Lung (tissue), 12 donors: Measurements from ENCODE around the gene GRHPR. TPM values are rescaled to one million over a fixed set of nuclear protein-coding genes. Genes with fewer than 3 reads are reported as not detected.
"Not testable (repeated sequence)": the region's sequence is repeated elsewhere in the genome, so short reads cannot be mapped to it uniquely, and the experiment has no call there.

Experiments used
- ATAC-seq: fragments of 200-7000 bp; cut with Tn5 transposase; one replicate; pipeline ENCODE4 v1.9.1; 2020; ENCODE audit warnings: moderate number of reproducible peaks; ENCODE audit not compliant: insufficient read depth, low FRiP score
- DNase-seq, 3 donors: peaks; one replicate each; pipeline ENCODE4 v3.0.0-alpha.2; 2013 to 2017
- H3K27ac ChIP-seq, 2 donors: one replicate each; pipeline ENCODE4 v1.5.1; 2013; ENCODE audit warnings: mild to moderate bottlenecking in 2 of 2, moderate library complexity in 2 of 2, control low read depth in 1 of 2, inconsistent platforms in 1 of 2, low read depth in 1 of 2, low read length in 1 of 2
- H3K27me3 ChIP-seq, 3 donors: one replicate each; pipeline ENCODE4 v1.5.1; 2013; ENCODE audit warnings: low read length in 2 of 3; ENCODE audit not compliant: control insufficient read depth in 3 of 3, insufficient read depth in 3 of 3
- H3K36me3 ChIP-seq, 4 donors: one replicate each; pipeline ENCODE4 v1.5.1; 2013; ENCODE audit warnings: low read length in 4 of 4, mild to moderate bottlenecking in 1 of 4, moderate library complexity in 1 of 4; ENCODE audit not compliant: control insufficient read depth in 4 of 4, insufficient read depth in 4 of 4
- H3K4me1 ChIP-seq, 5 donors: one replicate each; pipeline ENCODE4 v1.5.1; 2013; ENCODE audit warnings: low read length in 5 of 5, mild to moderate bottlenecking in 2 of 5, moderate library complexity in 1 of 5; ENCODE audit not compliant: control insufficient read depth in 5 of 5, insufficient read depth in 5 of 5
- H3K4me3 ChIP-seq: one replicate; pipeline ENCODE4 v1.5.1; 2013; ENCODE audit warnings: mild to moderate bottlenecking, control low read depth, moderate library complexity
- H3K9ac ChIP-seq, 2 donors: one replicate each; pipeline ENCODE4 v1.5.1; 2013; ENCODE audit warnings: low read length in 2 of 2, control low read depth in 1 of 2; ENCODE audit not compliant: insufficient read depth in 1 of 2
- H3K9me3 ChIP-seq, 4 donors: one replicate each; pipeline ENCODE4 v1.5.1; 2013; ENCODE audit warnings: low read length in 3 of 4, mild to moderate bottlenecking in 1 of 4, moderate library complexity in 1 of 4; ENCODE audit not compliant: control insufficient read depth in 4 of 4, insufficient read depth in 3 of 4
- WGBS, 2 donors: extraction: QIAGEN DNeasy Blood & Tissue Kit; methylation state at CpG; one replicate each; pipeline ENCODE4 v1.1.7; 2013; 5-methylcytosine and 5-hydroxymethylcytosine counted together
- polyA plus RNA-seq, 2 donors: library from polyadenylated mRNA; stranded (reverse); fragments of 200-250 nt; gene quantifications; one replicate each; pipeline ENCODE4 v1.2.1, GENCODE V29; 2013
- total RNA-seq, 2 donors: library from RNA; depleted of rRNA in 1 of 2; stranded (reverse); fragments of >200 nt in 1 of 2; gene quantifications; one replicate each; pipeline ENCODE4 v1.2.1, GENCODE V29; 2014 to 2021
- TF ChIP-seq, protein P1 (sequence below): IDR thresholded peaks from 2 replicates; pipeline ENCODE4 v1.5.1; 2012; ENCODE audit warnings: mild to moderate bottlenecking; ENCODE audit errors: control extremely low read depth, extremely low read depth
- donor health status: control.
- donor health status: control.
- donor health status: Bipolar disorder and iron deficiency.
- donor health status: healthy.
- donor health status: DM: yes; HTN: yes; CAD: no.

GRHPR gene
- total and polyA plus RNA-seq, 4 donors: 55.5 to 98.9 (median 73.5) TPM

DNA sequence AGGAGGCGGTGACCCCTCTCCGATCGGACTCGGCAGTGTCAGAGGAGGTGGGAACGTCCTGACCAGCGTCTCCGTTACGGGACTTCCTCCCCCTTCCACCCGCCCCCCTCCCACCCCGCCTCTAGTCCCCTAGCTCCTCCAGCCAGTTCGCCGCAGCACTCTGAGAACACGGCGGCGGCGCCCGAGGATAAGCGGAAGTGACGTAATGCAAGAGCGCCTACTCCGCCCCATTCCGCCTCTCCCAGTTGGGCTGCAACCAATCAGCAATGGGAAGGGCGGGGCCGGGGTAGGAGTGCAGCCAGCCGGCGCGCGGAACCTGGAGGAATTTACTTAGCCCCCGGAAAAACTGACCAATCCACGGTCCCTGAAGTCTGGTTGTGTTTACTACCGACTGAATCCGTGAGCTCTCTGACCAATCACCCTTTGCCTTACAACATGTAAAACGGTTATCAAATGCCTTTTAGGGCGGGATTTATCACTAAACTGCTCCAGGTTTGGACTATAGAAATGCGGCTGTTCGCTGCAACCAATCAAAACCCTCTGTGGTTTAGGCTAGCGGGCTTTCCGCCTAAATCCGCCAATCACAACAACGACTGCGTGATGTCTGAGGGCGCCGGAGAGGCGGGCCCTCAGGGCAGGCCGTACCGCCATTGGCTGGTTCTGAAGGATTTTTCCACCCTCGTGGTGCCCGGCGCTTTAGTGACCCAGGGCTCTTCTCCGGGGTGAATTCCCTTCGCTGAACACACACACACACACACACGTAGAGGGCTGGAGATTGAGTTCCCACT, 42.9 kb downstream of the GRHPR start, which contains the start of gene ZBTB5:
Gene ZBTB5 (minus strand): TSS at position 202 of the 788 bp plus-strand sequence. CDS start 22,899 bp downstream, outside the sequence.
- Histone ChIP-seq H3K36me3 (peaks cover 0 to 3% (median 0%) of the 10 kb centered on the region in 4 donors), H3K9me3 (no peaks in the 10 kb centered on the region), H3K27me3 (no peaks in the 10 kb centered on the region), H3K27ac (peak within 1 kb of the TSS; percentile 95 to 99), H3K4me3 (peak within 1 kb of the TSS; percentile 87), H3K4me1 (peaks cover 0 to 18% (median 8%) of the 10 kb centered on the region in 5 donors), H3K9ac (peak within 1 kb of the TSS; percentile 96 to 99)
- ATAC-seq: peak; percentile 92
- 0% methylated on average over 48 to 52 of the region's 52 CpGs for WGBS, 2 donors
- TF ChIP-seq, protein P1, sequence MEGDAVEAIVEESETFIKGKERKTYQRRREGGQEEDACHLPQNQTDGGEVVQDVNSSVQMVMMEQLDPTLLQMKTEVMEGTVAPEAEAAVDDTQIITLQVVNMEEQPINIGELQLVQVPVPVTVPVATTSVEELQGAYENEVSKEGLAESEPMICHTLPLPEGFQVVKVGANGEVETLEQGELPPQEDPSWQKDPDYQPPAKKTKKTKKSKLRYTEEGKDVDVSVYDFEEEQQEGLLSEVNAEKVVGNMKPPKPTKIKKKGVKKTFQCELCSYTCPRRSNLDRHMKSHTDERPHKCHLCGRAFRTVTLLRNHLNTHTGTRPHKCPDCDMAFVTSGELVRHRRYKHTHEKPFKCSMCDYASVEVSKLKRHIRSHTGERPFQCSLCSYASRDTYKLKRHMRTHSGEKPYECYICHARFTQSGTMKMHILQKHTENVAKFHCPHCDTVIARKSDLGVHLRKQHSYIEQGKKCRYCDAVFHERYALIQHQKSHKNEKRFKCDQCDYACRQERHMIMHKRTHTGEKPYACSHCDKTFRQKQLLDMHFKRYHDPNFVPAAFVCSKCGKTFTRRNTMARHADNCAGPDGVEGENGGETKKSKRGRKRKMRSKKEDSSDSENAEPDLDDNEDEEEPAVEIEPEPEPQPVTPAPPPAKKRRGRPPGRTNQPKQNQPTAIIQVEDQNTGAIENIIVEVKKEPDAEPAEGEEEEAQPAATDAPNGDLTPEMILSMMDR: no peak
- peak; percentile 100 for DNase-seq

DNA sequence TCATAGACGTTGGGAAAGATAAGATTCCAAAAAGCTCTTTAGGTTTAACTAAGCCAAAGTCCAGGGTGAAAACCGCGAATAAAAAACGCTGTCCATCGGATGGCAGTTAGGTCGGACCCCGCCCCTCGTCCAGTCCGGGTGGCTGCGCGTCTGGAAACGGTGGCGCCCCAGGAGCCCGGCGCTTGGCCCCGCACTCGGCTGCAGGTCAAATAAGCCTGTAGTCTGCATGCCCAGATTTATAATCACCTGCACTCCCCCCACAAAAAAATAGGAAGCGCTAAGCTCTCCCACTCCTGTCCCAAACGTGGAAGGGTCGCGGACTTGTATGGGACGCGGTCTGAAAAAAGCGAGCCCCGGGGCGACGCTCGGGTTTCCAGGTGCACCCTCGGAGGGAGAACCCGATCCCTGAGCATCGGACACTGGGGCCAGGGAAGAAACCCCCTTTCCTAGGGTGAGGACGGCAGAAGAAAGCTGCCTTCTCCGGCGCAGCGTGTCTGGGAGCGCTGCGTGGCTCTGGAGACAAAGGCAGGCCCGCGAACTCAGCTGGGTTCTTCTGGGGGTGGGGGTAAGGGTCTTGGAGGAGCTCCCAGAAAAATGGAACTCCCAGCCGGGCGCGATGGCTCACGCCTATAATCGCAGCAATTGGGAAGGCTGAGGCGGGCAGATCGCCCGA, 43.7 kb downstream of the GRHPR start:
- no peaks in the 10 kb centered on the region for H3K9me3 ChIP-seq
- H3K9ac ChIP-seq: peak overlapping the region; percentile 72 to 87
- peak; percentile 88 to 92 (median 89) for DNase-seq
- H3K27me3 ChIP-seq: no peaks in the 10 kb centered on the region
- ATAC-seq: peak; percentile 16
- H3K27ac ChIP-seq: peak overlapping the region; percentile 74 to 99
- TF ChIP-seq, protein P1: no peak
- peak overlapping the region; percentile 44 for H3K4me3 ChIP-seq
- WGBS, 2 donors: 1% methylated on average over 47 of the region's 47 CpGs
- H3K4me1 ChIP-seq: peaks cover 0 to 18% (median 8%) of the 10 kb centered on the region in 5 donors
- H3K36me3 ChIP-seq: peaks cover 0 to 3% (median 0%) of the 10 kb centered on the region in 4 donors

DNA sequence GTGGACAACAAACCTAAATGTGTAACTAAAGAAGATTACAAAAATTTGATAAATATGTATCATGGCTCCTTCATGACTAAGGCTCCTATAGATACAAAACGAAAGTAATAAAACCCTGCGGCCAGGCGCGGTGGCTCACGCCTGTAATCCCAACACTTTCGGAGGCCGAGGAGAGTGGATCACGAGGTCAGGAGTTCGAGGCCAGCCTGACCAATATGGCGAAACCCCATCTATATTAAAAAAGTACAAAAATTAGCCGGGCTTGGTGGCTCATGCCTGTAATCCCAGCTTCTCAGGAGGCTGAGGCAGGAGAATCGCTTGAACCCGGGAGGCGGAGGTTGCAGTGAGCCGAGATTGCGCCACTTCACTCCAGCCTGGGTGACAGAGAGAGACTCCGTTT, 45.0 kb downstream of the GRHPR start:
- H3K4me3 ChIP-seq, H3K9ac ChIP-seq, ATAC-seq, H3K27ac ChIP-seq, H3K27me3 ChIP-seq, DNase-seq, H3K36me3 ChIP-seq, H3K9me3 ChIP-seq: not testable (repeated sequence)
- H3K4me1 ChIP-seq: peaks cover 0 to 16% (median 7%) of the 10 kb centered on the region in 5 donors
- 95 to 96% methylated on average over 17 of the region's 17 CpGs for WGBS, 2 donors

DNA sequence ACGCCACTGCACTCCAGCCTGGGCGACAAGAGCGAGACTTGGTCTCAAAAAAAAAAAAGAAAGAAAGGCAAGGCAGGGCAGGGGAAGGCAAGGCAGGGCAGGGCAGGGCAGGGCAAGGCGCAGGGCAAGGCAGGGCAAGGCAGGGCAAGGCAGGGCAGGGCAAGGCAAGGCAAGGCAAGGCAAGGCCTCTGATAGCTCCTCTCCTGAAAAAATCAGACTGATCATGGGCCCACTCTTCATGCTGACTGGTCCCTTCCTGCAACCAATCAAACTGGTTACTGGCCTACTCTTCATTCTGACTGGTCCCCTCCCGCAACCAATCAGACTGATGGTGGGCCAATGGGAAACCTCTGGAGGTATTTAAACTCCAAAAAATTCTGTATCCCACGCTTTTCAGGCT, 46.1 kb downstream of the GRHPR start:
- ATAC-seq: no peak
- 93 to 99% methylated on average over 6 of the region's 6 CpGs for WGBS, 2 donors
- no peak for DNase-seq
- peaks cover 0 to 8% (median 3%) of the 10 kb centered on the region in 5 donors for H3K4me1 ChIP-seq
- H3K36me3 ChIP-seq: peaks cover 0 to 3% (median 0%) of the 10 kb centered on the region in 4 donors
- H3K27ac ChIP-seq: no peak overlapping the region
- H3K27me3 ChIP-seq: no peaks in the 10 kb centered on the region
- no peak overlapping the region for H3K9ac ChIP-seq
- TF ChIP-seq, protein P1: no peak
- no peaks in the 10 kb centered on the region for H3K9me3 ChIP-seq
- H3K4me3 ChIP-seq: no peak overlapping the region
